Adrenal gland (tissue), 5 donors: ENCODE measurements around the gene COASY.

Experiments
- CTCF ChIP-seq, 6 experiments: fragments of 450-650 bp in 4 of 6; fragments of 200-600 bp in 2 of 6; sonication (generic) in 1 of 6; IDR thresholded peaks; 1 replicate in 5 of 6; 2 replicates in 1 of 6; pipeline versions ENCODE4 v1.5.1 to v1.8.0; 2016 to 2021; ENCODE audit warnings: antibody characterized with exemption in 6 of 6, mild to moderate bottlenecking in 2 of 6, moderate library complexity in 1 of 6
- POLR2A ChIP-seq, 2 donors: fragments of 450-650 bp; IDR thresholded peaks; one replicate each; pipeline ENCODE4 v1.6.1; 2017; ENCODE audit warnings: antibody characterized with exemption in 2 of 2, mild to moderate bottlenecking in 2 of 2, moderate library complexity in 1 of 2
- donor health status: DM: no; HTN: no; CAD: no.

GRCh38 chr17:42517516-42517915 lies 44.4 kb upstream of the COASY start:
- TF ChIP-seq CTCF (IDR thresholded peaks at IDR 0.05) (peak; percentile 84 to 93 (median 86)), POLR2A (IDR thresholded peaks at IDR 0.05) (no peak)
